ENCODE results near the gene MYBPHL. TPM values are rescaled to one million over a fixed set of nuclear protein-coding genes. Genes with fewer than 3 reads are reported as not detected.
A peak's percentile ranks its signal among the peaks of the same experiment; 100 is the strongest.

Gene MYBPHL
- total and polyA plus RNA-seq, 2 of the 13 experiments (the other 11 are each of a cell fraction or from before 2014, with no cell fraction given) = 3.7 to 3.8 TPM

DNA sequence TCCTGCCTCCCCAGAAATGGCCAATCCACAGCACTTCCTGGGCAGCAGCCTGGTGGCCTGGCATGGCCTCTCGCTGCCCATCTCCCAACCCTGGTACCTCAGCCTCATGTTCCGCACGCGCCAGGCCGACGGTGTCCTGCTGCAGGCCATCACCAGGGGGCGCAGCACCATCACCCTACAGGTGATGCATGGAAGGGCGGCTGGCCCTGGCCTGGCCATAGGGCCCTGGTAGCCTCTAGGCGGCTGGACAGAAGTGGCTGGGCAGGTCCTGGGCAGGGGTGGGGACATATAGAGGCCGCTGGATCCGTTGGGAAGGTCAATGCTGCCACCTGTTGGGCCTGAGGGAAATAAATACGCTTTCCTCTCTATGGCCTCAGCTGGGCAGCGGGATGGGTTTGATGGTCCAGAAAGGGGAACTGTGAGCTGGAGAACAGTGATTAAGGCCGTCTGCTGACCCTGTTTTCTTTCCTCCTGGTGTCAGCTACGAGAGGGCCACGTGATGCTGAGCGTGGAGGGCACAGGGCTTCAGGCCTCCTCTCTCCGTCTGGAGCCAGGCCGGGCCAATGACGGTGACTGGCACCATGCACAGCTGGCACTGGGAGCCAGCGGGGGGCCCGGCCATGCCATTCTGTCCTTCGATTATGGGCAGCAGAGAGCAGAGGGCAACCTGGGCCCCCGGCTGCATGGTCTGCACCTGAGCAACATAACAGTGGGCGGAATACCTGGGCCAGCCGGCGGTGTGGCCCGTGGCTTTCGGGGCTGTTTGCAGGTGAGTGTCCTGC lies 43.0 kb downstream of the MYBPHL start (continued):
- TF ChIP-seq, protein P1, sequence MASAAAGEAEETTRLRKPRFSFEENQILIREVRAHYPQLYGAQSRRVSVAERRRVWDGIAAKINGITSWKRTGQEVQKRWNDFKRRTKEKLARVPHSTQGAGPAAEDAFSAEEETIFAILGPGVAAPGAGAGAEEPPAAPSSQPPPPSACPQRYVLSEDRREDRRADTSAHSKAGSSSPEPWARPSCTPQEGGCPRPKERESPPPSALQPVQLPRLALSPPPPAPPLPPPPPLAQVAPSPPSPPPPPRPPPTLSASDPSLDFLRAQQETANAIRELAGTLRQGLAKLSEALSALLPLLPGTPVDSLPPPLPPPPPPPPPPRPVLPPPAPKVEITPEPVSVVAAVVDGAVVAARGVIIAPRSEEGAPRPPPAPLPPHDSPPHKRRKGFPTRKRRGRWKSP (CRISPR knock-in tag; IDR thresholded peaks at IDR 0.05) = 0 out of 2 replicates have a peak, but pooled peaks have one; percentile 53
- TF ChIP-seq ZNF670 (CRISPR knock-in tag; IDR thresholded peaks at IDR 0.05; ENCODE audit: borderline replicate concordance) (no peak), MAFG (CRISPR knock-in tag; IDR thresholded peaks at IDR 0.05) (no peak), SOX13 (IDR thresholded peaks at IDR 0.05) (no peak), SOX13 (CRISPR knock-in tag; conservative IDR thresholded peaks at IDR 0.05 in 1 of 2, IDR thresholded peaks at IDR 0.05 in 1 of 2) (peak in 1 of 2 experiments; percentile 87; a peak in 2 of 4 replicates), MTA1 (CRISPR knock-in tag; IDR thresholded peaks at IDR 0.05; ENCODE audit: borderline replicate concordance) (peak; percentile 95; the same call in 1 of the 2 replicates), ZNF24 (IDR thresholded peaks at IDR 0.05) (no peak), JUND (CRISPR knock-in tag; IDR thresholded peaks at IDR 0.05) (peak; percentile 69; the same call in 1 of the 2 replicates), SUZ12 (IDR thresholded peaks at IDR 0.05; ENCODE audit: low read depth, low read length) (no peak), ZNF264 (CRISPR knock-in tag; IDR thresholded peaks at IDR 0.05) (no peak; the same call in 1 of the 2 replicates)
- TF ChIP-seq, protein P2, sequence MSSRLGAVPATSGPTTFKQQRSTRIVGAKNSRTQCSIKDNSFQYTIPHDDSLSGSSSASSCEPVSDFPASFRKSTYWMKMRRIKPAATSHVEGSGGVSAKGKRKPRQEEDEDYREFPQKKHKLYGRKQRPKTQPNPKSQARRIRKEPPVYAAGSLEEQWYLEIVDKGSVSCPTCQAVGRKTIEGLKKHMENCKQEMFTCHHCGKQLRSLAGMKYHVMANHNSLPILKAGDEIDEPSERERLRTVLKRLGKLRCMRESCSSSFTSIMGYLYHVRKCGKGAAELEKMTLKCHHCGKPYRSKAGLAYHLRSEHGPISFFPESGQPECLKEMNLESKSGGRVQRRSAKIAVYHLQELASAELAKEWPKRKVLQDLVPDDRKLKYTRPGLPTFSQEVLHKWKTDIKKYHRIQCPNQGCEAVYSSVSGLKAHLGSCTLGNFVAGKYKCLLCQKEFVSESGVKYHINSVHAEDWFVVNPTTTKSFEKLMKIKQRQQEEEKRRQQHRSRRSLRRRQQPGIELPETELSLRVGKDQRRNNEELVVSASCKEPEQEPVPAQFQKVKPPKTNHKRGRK (CRISPR knock-in tag; IDR thresholded peaks at IDR 0.05) = no peak
- TF ChIP-seq, protein P3, sequence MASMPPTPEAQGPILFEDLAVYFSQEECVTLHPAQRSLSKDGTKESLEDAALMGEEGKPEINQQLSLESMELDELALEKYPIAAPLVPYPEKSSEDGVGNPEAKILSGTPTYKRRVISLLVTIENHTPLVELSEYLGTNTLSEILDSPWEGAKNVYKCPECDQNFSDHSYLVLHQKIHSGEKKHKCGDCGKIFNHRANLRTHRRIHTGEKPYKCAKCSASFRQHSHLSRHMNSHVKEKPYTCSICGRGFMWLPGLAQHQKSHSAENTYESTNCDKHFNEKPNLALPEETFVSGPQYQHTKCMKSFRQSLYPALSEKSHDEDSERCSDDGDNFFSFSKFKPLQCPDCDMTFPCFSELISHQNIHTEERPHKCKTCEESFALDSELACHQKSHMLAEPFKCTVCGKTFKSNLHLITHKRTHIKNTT (CRISPR knock-in tag; IDR thresholded peaks at IDR 0.05) = no peak
- TF ChIP-seq, protein P4, sequence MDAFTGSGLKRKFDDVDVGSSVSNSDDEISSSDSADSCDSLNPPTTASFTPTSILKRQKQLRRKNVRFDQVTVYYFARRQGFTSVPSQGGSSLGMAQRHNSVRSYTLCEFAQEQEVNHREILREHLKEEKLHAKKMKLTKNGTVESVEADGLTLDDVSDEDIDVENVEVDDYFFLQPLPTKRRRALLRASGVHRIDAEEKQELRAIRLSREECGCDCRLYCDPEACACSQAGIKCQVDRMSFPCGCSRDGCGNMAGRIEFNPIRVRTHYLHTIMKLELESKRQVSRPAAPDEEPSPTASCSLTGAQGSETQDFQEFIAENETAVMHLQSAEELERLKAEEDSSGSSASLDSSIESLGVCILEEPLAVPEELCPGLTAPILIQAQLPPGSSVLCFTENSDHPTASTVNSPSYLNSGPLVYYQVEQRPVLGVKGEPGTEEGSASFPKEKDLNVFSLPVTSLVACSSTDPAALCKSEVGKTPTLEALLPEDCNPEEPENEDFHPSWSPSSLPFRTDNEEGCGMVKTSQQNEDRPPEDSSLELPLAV (CRISPR knock-in tag; conservative IDR thresholded peaks at IDR 0.05; ENCODE audit: low read depth) = no peak
- TF ChIP-seq, protein P5, sequence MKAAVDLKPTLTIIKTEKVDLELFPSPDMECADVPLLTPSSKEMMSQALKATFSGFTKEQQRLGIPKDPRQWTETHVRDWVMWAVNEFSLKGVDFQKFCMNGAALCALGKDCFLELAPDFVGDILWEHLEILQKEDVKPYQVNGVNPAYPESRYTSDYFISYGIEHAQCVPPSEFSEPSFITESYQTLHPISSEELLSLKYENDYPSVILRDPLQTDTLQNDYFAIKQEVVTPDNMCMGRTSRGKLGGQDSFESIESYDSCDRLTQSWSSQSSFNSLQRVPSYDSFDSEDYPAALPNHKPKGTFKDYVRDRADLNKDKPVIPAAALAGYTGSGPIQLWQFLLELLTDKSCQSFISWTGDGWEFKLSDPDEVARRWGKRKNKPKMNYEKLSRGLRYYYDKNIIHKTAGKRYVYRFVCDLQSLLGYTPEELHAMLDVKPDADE (CRISPR knock-in tag; IDR thresholded peaks at IDR 0.05) = no peak
- TF ChIP-seq, protein P6, sequence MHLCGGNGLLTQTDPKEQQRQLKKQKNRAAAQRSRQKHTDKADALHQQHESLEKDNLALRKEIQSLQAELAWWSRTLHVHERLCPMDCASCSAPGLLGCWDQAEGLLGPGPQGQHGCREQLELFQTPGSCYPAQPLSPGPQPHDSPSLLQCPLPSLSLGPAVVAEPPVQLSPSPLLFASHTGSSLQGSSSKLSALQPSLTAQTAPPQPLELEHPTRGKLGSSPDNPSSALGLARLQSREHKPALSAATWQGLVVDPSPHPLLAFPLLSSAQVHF (CRISPR knock-in tag; IDR thresholded peaks at IDR 0.05) = no peak
- TF ChIP-seq, protein P7, sequence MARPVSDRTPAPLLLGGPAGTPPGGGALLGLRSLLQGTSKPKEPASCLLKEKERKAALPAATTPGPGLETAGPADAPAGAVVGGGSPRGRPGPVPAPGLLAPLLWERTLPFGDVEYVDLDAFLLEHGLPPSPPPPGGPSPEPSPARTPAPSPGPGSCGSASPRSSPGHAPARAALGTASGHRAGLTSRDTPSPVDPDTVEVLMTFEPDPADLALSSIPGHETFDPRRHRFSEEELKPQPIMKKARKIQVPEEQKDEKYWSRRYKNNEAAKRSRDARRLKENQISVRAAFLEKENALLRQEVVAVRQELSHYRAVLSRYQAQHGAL (CRISPR knock-in tag; IDR thresholded peaks at IDR 0.05; ENCODE audit: not compliant biosample characterization) = no peak
- TF ChIP-seq, protein P8, sequence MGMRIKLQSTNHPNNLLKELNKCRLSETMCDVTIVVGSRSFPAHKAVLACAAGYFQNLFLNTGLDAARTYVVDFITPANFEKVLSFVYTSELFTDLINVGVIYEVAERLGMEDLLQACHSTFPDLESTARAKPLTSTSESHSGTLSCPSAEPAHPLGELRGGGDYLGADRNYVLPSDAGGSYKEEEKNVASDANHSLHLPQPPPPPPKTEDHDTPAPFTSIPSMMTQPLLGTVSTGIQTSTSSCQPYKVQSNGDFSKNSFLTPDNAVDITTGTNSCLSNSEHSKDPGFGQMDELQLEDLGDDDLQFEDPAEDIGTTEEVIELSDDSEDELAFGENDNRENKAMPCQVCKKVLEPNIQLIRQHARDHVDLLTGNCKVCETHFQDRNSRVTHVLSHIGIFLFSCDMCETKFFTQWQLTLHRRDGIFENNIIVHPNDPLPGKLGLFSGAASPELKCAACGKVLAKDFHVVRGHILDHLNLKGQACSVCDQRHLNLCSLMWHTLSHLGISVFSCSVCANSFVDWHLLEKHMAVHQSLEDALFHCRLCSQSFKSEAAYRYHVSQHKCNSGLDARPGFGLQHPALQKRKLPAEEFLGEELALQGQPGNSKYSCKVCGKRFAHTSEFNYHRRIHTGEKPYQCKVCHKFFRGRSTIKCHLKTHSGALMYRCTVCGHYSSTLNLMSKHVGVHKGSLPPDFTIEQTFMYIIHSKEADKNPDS (CRISPR knock-in tag; IDR thresholded peaks at IDR 0.05) = no peak
